Measurements from ENCODE around the gene SLC2A11.
A peak's percentile ranks its signal among the peaks of the same experiment; 100 is the strongest.
"Not testable (repeated sequence)": the region's sequence is repeated elsewhere in the genome, so short reads cannot be mapped to it uniquely, and the experiment has no call there.

The SLC2A11 gene

DNA sequence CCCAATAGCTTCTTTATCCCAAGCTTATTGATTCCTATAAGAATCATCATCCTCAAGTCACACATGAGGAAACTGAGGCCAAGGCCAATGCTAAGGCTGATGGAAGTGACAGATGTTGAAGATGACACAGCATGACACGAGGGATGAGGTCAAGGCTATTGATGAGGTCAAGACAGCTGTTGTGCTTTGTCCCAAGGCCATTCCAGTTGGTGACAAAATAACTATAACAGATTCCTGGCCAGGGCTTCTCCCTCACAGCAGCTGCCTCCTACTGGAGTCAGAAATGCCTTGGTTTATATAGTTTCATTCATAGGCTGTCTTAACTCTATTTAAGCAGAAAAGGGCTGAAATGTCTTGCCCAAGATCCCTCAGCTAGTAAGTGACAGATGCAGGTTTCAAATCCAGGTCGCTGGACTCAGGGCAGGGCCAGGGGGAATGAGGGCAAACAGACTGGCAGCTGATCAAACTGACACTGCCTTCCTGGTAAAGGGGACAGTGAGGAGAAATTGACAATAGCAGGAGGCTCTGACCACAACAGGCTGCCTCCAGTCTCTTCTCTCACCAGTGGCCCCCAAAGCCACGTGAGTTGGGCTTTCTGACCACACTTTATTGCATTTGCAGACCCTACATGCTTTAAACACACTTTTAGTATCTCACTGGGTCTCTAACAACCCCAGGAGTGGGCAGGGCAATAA, 53.0 kb downstream of the SLC2A11 start:
- DNase-seq: no peak

DNA sequence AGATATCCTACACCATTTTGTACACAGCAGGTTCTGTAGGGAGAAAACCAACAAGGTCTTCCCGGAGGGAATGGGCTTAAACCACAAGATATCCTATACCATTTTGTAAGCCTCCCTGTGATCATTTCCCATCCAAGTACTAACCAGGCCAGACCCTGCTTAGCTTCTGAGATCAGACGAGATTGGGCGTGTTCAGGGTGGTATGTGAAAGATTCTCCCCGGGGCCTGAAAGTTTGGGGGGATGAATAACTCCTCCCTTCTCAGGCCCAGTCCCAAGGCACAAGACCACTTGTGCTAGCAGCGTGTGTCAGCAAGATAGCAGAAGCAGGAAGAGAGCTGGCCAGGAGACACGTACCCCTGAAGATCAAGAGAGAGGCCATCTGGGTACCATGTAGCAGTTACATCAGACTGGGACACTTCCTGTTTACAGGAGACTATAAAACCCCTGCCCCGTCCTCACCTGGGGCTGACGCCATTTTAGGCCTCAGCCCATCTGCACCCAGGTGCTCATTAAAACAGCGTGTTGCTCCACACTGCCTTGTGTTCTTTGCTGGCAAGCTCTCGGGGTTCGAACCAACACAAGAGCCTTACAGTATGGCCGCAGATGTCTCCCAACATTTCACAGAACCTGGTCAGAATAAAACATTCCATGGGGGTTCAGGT, 53.8 kb downstream of the SLC2A11 start:
- no peak for DNase-seq

DNA sequence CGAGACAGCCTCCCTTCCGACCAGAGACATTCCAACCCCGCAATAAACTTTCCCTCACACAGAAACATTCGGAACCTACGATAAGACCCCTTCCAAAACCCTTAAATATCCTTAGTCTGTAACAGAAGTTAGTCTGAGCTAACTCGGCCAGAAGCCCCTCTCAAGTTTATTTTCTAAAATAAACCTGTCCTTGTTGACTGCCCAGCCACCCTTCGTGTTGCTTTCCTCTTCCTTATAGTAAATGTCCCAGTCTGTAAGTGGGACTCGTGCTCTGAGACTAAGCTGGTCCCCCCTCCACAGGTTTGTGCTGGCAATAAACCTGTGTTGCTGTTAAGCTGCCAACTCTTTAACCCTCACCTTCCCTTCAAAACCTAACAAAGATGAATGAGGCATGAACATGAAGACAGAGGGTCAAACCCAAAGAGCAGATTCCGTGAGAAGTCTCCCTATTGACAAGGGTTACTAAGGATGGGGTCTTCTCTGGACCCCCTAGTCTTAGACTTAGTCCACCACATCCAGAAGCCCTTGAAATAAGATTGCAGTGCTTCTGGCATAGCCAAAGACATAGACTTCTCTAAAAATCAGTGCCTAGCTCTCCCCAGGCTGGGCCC, 54.7 kb downstream of the SLC2A11 start:
- DNase-seq: no peak

DNA sequence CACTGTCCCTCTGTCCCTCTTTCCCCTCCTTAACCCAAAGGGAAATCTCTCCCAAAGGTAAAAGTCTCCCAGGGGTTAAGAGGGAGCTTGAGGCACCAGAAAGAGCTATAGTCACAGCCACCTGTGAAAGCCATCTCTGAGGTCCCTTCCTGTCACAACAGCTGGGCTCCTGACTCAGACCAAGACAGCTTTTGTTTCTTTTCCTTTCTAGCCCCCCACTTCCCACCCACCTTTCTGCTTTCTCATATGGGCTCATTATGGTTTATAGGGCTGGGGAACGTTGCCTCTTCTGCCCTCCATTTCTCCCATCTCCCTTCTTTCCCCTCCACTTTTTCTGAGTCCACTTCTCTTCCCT, 55.6 kb downstream of the SLC2A11 start:
- DNase-seq: peak; percentile 14 to 27

DNA sequence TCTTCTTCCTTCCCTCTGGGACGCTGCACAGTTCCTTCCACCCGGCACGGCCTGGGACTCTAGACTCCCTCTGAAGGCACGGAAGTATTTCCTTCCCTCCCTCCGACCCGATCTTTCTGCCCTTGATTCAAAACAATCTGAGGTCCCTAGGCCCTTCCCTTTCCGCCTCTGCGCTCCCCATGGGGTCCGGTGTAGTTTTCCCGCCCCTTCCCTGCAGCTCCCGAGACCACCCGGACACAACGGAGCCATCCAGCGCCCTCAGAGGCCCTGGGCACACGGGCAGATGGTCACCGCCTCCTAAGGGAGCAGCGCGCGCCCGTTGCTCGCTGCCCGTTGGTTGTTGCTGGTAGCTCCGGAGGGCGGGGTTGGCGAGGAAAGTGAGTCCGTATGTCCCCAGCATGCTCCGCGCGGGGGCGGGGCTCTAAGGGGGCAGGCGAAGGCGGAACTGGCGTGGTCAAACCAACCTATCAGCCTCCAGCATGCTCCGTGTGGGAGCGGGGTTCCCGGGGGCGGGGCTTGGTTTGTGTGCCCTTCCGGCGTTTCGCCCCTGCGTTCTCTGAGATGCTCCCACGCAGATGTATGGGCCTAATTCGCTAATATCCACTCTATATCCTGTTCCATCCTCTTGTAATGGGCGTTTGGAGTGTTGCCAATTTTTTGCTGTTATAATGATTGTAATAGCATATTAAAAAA, 56.1 kb downstream of the SLC2A11 start:
- DNase-seq: peak; percentile 100

DNA sequence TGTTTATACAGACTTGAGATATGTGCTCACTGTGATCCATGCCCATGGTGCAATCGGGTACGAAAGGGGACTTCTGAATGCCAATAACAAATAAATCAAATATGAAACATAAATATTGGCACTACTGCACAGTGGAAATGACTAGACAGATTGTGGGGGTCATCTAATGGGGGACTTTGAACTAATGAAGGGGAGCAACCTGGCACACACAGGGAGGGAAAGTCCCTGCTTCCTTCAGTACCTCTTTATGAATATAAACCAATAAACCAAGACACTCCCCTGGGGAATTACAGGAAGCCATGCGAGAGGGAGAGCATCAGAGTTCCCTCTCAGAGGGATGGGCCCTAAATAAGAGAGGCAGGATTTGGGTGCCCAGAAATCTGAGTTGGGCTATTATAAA, 57.6 kb downstream of the SLC2A11 start:
- DNase-seq: no peak

DNA sequence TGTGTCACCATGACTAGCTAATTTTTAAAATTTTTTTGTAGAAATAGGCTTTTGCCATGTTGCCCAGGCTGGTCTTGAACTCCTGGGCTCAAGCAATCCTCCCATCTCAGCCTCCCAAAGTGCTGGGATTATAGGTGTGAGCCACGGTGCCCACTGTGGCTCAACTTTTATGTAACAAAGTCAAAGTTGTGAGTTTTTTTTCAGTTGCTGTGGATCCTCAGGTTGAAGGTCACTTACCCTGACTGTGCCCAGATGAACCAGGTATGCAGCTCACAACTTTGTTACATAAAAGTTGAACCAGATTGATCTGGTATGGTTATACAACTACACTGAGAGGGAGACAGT, 62.6 kb downstream of the SLC2A11 start:
- not testable (repeated sequence) for DNase-seq

DNA sequence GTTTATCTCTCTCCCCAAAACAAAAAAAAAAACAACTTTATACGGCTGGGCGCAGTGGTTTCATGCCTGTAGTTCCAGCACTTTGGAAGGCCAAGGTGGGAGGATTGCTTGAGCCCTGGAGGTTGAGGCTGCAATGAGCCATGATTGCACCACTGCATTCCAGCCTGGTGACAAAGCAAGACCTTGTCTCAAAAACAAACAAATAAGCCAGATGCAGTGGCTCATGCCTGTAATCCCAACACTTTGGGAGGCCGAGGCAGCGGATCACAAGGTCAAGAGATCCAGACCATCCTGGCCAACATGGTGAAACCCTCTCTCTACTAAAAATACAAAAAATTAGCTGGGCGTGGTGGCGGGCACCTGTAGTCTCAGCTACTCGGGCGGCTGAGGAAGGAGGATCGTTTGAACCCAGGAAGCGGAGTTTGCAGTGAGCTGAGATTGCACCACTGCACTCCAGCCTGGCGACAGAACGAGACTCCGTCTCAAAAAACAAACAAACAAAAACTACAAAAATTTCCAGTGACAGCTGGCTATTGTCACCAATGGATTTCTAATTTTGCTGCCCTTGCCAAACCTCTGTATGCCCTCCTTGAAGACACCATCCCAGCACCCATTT, 64.0 kb downstream of the SLC2A11 start:
- DNase-seq: not testable (repeated sequence)

DNA sequence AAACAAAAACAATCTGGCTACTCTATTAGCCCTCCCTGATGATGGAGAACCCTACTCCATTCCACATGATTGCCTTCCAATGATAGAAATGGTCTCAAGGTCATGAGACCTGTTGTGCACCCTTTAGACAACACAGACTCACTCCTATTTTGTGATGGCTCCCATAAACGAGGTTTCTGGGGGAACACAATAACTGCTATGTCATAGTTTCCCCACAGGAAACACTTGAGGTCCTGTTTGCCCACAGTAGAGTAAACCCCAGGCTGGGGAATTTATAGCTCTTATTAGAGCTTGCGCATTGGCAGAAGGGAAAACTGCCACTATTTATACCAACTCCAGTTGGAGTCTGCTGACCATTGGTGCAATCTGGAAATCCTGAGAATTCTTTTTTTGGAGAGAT, 65.2 kb downstream of the SLC2A11 start:
- DNase-seq: no peak

DNA sequence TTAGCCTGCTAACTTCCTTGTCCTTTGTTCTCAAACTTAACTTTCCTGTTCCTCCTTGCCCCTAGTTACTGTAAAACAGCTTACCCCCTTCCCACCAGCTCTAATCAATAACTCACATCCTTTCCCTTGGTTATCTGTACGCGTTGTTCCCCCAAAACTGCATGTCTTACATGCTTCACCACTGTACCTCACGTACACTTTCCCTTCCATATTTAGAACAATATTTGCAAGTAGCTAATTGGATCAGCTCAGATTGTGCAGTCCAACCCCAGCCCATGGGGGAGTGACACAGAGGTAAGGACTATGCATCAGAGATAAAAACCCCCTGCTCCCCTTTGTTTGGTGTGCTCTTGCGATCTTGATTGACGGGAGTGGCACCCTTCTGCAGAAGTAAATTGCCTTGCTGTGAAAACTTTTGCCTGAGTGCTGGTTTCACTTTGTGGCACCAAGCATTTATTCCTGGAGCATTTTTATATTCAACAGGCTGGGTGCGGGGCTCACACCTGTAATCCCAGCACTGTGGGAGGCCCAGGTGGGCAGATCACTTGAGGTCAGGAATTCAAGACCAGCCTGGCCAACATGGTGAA, 67.4 kb downstream of the SLC2A11 start:
- DNase-seq: no peak

DNA sequence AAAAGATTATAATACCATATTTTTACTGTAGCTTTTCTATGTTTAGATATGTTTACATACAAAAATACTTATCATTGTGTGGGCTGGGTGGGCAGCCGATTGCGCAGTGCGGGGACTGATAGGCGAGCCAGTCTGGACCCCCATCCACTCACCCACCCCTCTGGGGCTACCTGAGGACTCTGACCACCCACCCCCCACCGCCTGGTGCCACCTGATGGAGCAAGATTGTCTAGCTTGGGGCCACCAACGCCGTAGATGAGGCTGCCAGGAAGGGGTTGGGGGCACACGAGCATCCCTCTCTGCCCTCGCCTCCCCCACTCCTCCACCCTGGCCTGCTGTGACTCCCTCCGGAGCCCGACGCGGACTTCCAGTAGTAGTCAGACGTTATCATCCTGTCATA, 68.9 kb downstream of the SLC2A11 start:
- DNase-seq: no peak
